Mucosa of rectum (tissue), 2 donors: ENCODE results near the gene SMARCB1.

ENCODE experiments used
- H3K27ac ChIP-seq, 2 donors: one replicate each; pipeline ENCODE4 v1.7.0; 2013; ENCODE audit warnings: inconsistent platforms in 2 of 2, low read depth in 2 of 2, low read length in 2 of 2
- H3K27me3 ChIP-seq, 2 donors: one replicate each; pipeline ENCODE4 v1.7.0; 2013; ENCODE audit warnings: low read length in 2 of 2; ENCODE audit not compliant: control insufficient read depth in 2 of 2, insufficient read depth in 2 of 2
- H3K36me3 ChIP-seq, 2 donors: one replicate each; pipeline ENCODE4 v1.7.0; 2013; ENCODE audit warnings: low read length in 2 of 2; ENCODE audit not compliant: control insufficient read depth in 2 of 2, insufficient read depth in 2 of 2
- H3K4me1 ChIP-seq, 2 donors: one replicate each; pipeline ENCODE4 v1.7.0; 2013; ENCODE audit warnings: low read length in 2 of 2, mild to moderate bottlenecking in 1 of 2; ENCODE audit not compliant: control insufficient read depth in 2 of 2, insufficient read depth in 2 of 2
- H3K4me3 ChIP-seq, 2 donors: one replicate each; pipeline ENCODE4 v1.7.0; 2013; ENCODE audit warnings: low read length in 2 of 2
- H3K9ac ChIP-seq, 2 donors: one replicate each; pipeline ENCODE4 v1.7.0; 2013; ENCODE audit warnings: low read length in 2 of 2, low read depth in 1 of 2, mild to moderate bottlenecking in 1 of 2
- H3K9me3 ChIP-seq, 2 donors: one replicate each; pipeline ENCODE4 v1.7.0; 2013; ENCODE audit warnings: low read length in 2 of 2; ENCODE audit not compliant: control insufficient read depth in 2 of 2
- donor health status: healthy.
- donor health status: Normal muscosa, but diverticular disease.

The SMARCB1 gene

GRCh38 chr22:23801886-23802377 is 15.2 kb downstream of the SMARCB1 start:
- Histone ChIP-seq H3K4me1 (no peaks in the 10 kb centered on the region), H3K27ac (no peak overlapping the region), H3K9ac (no peak overlapping the region), H3K4me3 (no peak overlapping the region), H3K36me3 (peaks cover 64 to 71% of the 10 kb centered on the region in 2 donors), H3K9me3 (no peaks in the 10 kb centered on the region), H3K27me3 (no peaks in the 10 kb centered on the region)

DNA sequence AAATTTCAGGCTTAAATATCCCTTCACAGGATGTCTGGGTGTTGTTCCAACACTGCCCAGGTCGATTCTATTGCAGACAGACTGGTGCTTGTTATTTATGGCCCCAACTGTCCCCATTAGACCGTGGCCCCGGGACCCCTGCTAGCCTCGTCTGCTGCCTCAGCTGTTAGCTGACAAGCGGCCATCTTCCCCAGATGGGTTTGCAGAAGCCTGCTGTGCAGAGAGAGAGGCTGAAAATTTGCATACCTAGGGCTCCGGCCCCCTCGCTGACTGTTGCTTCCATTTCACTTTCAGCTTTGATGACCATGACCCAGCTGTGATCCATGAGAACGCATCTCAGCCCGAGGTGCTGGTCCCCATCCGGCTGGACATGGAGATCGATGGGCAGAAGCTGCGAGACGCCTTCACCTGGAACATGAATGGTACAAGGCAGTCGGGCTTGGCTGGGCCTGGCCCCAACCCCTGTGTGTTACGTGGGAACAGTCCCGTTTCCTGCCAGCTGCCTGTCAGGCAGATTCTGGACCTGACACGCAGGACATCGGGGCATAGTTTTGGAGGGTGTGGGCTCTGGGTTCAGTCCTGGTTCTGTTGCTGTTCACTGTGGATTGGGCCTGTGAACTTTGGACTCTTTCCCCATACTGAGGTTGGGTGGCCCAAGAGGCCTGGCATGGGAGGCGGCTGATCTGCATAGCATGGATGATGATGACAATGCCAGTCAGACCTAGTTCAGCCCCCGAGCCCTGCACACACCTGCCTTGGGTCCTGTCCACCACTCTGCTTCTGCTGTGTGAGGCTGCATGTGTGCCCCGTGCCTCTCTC is 16.4 kb downstream of the SMARCB1 start:
- Histone ChIP-seq H3K36me3 (peaks cover 63 to 65% of the 10 kb centered on the region in 2 donors), H3K4me1 (no peaks in the 10 kb centered on the region), H3K4me3 (peak overlapping the region in 1 of 2 donors; percentile 58), H3K27ac (peak overlapping the region in 1 of 2 donors; percentile 44), H3K9ac (no peak overlapping the region), H3K9me3 (no peaks in the 10 kb centered on the region), H3K27me3 (no peaks in the 10 kb centered on the region)

DNA sequence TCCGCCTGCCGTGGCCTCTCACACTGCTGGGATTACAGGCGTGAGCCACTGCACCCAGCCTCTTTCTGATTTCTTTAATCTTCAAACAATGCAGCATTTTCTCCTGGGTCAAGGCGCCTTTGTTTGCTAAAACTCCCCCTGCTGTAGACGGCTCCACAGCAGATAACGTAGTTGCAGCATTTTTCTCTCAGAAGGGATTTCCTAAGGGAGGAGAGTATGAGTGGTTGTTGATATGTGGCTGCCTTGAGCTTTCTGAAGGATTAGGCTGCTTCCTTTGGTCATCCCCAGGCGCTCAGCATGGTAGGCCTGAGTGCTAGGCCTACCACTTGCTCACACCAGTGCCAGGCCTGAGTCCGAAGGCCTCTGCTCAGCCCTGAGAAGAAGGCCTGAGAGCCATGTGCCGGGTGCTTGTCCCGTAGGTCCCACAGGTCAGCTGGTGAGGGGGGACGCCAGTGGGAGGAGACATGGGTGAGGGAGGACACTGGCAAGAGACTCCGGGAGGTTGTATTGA is 18.1 kb downstream of the SMARCB1 start:
- H3K36me3 ChIP-seq: peaks cover 60 to 63% of the 10 kb centered on the region in 2 donors
- H3K4me3 ChIP-seq: no peak overlapping the region
- H3K9me3 ChIP-seq: no peaks in the 10 kb centered on the region
- no peak overlapping the region for H3K27ac ChIP-seq
- H3K4me1 ChIP-seq: no peaks in the 10 kb centered on the region
- no peak overlapping the region for H3K9ac ChIP-seq
- no peaks in the 10 kb centered on the region for H3K27me3 ChIP-seq

DNA sequence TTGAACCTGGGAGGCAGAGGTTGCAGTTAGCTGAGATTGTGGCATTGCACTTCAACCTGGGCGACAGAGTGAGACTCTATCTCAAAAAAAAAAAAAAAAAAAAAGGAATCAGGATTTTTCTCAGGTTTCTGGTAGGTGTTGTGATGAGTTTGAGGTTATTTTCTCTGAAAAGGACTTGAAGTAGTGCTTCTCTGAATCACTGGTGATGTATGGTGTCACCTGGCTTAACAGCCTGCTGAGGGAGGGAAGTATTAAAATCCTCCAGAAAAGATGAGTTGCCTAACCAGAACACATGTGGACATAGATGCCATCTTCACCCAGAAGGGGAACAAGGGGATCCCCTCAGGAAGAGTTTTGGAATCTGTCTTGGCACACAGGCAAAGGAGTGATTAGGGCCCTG is 20.1 kb downstream of the SMARCB1 start:
- H3K9ac ChIP-seq: no peak overlapping the region
- H3K27me3 ChIP-seq: no peaks in the 10 kb centered on the region
- no peaks in the 10 kb centered on the region for H3K9me3 ChIP-seq
- no peak overlapping the region for H3K4me3 ChIP-seq
- no peak overlapping the region for H3K27ac ChIP-seq
- no peaks in the 10 kb centered on the region for H3K4me1 ChIP-seq
- H3K36me3 ChIP-seq: peaks cover 51 to 52% of the 10 kb centered on the region in 2 donors

DNA sequence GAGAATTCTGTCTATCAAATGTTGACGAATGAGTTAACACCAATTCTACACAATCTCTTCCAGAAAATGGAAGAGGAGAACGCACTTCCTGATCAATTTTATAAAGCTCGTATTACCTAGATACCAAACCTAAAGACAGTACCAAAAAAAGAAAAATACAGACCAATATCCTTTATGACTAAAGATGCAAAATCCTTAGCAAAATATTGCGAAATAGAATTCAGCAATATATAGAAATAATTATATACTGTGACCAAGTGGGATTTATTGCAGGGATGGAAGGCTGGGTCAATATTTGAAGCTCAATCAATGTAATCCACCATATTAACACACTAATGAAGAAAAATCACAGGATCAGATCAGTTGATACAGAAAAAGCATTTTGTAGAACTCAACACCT is 25.6 kb downstream of the SMARCB1 start:
- Histone ChIP-seq H3K4me1 (no peaks in the 10 kb centered on the region), H3K36me3 (peaks cover 31 to 35% of the 10 kb centered on the region in 2 donors), H3K27me3 (no peaks in the 10 kb centered on the region), H3K9me3 (no peaks in the 10 kb centered on the region), H3K9ac (no peak overlapping the region), H3K4me3 (no peak overlapping the region), H3K27ac (no peak overlapping the region)

GRCh38 chr22:23815541-23816155 is 28.9 kb downstream of the SMARCB1 start:
- H3K4me3 ChIP-seq: no peak overlapping the region
- H3K27ac ChIP-seq: no peak overlapping the region
- no peaks in the 10 kb centered on the region for H3K27me3 ChIP-seq
- peaks cover 0 to 3% of the 10 kb centered on the region in 2 donors for H3K4me1 ChIP-seq
- no peak overlapping the region for H3K9ac ChIP-seq
- H3K9me3 ChIP-seq: no peaks in the 10 kb centered on the region
- H3K36me3 ChIP-seq: peaks cover 42% of the 10 kb centered on the region in 2 donors

DNA sequence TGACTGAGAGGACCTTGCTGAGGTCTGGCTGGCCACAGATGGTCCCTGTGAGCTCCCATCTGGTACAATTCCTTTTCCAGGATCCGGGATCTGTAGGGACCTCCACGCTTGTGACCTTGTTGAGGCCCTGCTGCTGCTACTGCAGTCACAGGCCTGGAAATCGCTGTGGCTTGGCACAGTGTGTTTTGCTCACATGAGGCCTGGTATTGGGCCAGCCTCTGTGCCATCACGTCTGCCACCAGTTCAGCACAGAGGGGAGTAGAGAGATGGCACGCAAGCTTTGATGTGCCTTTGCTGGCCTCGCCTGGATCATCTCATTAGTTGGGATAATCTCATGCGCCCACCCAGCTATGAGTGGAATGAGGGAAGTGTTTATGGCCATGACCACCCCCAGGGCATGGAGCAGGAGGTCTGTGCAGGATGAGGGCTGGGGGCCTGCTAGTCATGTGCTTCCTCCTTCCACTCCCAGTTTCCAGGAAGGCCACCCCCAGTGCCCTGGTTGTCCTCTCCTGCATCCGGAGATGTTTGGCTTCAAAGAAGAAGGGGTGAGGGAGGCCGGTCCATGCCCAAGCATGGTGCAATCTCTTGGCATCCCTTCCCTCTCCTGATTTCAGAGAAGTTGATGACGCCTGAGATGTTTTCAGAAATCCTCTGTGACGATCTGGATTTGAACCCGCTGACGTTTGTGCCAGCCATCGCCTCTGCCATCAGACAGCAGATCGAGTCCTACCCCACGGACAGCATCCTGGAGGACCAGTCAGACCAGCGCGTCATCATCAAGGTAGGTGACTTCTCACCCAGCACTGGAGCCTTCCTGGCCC is 29.6 kb downstream of the SMARCB1 start:
- no peak overlapping the region for H3K9ac ChIP-seq
- H3K27ac ChIP-seq: no peak overlapping the region
- no peaks in the 10 kb centered on the region for H3K9me3 ChIP-seq
- peaks cover 0 to 4% of the 10 kb centered on the region in 2 donors for H3K4me1 ChIP-seq
- peaks cover 41% of the 10 kb centered on the region in 2 donors for H3K36me3 ChIP-seq
- no peak overlapping the region for H3K4me3 ChIP-seq
- no peaks in the 10 kb centered on the region for H3K27me3 ChIP-seq

DNA sequence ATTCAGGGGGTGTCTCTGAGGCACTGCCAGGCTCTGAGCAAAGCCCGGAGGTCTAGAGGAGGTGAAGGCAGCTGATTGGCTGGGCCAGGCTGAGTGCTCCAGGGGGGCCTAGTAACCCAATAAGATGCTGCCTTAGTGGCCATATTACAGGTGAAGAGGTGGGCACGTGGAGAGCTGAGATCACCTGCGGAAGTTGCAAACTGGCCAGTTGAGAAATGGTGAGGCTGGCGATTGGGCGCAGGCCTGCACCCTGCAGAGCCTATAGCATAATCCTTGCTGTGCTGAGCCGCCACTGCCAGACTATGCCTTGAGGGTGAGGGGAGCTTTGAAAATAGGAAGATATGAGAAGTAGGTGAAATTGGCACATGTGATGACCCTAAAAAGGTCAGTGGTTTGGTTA is 30.4 kb downstream of the SMARCB1 start:
- H3K27ac ChIP-seq: no peak overlapping the region
- H3K4me1 ChIP-seq: peaks cover 0 to 4% of the 10 kb centered on the region in 2 donors
- no peaks in the 10 kb centered on the region for H3K9me3 ChIP-seq
- H3K27me3 ChIP-seq: no peaks in the 10 kb centered on the region
- H3K36me3 ChIP-seq: peaks cover 41% of the 10 kb centered on the region in 2 donors
- no peak overlapping the region for H3K4me3 ChIP-seq
- no peak overlapping the region for H3K9ac ChIP-seq

DNA sequence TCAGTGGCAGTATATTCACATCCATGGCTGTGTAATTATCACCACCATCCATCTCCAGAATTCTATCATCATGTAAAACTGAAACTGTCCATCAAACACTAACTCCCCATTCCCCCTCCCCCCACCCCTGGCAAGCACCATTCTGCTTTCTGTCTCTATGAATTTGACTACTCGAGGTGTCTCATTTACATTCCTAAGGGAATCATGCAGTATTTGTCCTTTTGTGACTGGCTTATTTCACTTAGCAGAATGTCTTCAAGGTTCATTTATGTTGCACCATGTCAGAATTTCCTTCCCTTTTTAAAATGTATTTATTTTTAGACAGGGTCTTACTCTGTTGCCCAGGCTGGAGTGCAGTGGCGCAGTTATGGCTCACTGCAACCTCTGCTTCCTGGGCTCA is 31.8 kb downstream of the SMARCB1 start:
- Histone ChIP-seq H3K4me3 (no peak overlapping the region), H3K9ac (no peak overlapping the region), H3K9me3 (no peaks in the 10 kb centered on the region), H3K27me3 (no peaks in the 10 kb centered on the region), H3K36me3 (peaks cover 50 to 54% of the 10 kb centered on the region in 2 donors), H3K4me1 (peaks cover 0 to 4% of the 10 kb centered on the region in 2 donors), H3K27ac (no peak overlapping the region)
